NCI-H69 (cell line): ENCODE data around the gene ENTREP1.
"Not testable (repeated sequence)": the region's sequence is repeated elsewhere in the genome, so short reads cannot be mapped to it uniquely, and the experiment has no call there.

Experiments used
- DNase-seq: peaks from one replicate; lab custom pipeline; 2025; lab: John Stamatoyannopoulos, UW

Gene ENTREP1

DNA sequence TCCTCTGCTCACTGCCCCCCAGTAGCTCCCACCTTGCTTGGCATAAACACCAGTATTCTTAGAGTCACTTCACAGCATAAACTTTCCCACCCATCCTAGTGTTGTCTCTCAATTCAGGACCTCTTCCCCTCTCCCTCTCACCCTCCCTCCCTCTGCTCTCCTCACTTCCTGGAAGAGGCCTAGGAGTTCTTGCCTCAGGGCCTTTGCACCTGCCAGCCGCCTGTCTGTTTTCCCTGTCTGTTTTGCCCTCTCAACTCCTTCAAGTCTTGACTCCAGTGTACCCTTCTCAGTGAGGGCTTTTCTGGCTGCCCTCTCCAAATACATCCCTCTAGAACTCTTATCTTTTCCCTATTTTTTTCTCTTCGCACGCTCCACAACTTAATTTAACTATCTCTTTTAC is 86.2 kb downstream of the ENTREP1 start:
- no peak for DNase-seq

DNA sequence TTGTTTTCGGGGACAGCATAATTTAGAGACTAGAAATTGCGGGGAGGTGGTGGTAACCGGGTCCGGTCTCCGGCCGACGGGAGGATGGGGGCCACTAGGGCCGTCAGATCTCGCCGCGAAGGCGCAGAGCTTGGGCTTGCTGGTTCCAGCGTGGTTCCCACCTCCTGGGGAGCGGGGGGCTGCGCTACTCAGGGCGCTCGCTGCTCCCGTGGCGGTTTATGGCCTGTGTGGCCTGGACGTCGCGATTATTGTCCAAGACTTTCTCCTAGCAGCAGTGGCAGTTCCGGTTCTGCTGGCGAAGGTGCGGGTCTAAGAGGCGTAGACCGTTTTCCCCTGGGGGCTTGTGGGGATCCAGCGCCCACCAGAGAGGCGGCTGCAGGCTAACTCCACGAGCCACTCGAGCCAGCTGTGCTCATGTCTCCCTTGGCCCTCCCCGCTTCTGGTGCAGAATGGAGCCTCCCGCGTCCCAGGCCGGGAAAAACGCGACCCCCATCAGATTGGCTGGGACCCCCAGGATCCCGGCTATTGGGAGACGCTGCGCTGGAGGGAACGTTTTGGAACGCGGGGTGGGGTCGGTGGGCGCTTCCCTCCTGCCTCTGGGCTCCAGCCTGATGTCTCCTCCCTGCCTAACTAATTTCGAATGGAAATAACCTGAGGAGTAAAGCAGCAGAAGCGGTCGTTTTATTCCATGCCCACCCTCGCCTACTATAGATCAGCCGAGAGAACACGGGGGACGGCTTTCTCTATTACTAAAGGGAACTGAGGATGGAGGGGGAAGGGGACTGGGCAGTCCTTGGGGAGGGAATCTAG is 87.1 kb downstream of the ENTREP1 start:
- DNase-seq, result no peak

DNA sequence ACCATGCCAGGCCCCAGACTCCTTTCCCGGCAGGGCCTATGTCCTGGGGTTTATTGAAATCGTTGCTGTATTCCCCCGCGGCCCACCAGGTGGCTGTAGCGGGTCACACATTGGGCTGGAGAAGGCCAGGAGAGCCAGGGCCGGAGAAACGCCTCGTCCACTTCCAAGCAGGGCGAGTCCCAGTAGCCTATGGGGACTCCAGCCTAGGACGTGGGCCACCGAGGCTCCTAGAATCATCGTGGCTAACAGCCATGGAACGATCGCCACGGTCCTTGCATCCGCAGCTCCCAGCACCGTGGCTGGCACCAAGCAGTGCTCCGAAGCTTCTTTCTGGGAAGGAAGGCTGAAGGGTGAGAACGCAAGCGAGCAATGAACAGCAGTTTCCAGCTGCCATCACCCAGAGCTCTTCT is 87.7 kb downstream of the ENTREP1 start:
- peak; percentile 38 for DNase-seq

DNA sequence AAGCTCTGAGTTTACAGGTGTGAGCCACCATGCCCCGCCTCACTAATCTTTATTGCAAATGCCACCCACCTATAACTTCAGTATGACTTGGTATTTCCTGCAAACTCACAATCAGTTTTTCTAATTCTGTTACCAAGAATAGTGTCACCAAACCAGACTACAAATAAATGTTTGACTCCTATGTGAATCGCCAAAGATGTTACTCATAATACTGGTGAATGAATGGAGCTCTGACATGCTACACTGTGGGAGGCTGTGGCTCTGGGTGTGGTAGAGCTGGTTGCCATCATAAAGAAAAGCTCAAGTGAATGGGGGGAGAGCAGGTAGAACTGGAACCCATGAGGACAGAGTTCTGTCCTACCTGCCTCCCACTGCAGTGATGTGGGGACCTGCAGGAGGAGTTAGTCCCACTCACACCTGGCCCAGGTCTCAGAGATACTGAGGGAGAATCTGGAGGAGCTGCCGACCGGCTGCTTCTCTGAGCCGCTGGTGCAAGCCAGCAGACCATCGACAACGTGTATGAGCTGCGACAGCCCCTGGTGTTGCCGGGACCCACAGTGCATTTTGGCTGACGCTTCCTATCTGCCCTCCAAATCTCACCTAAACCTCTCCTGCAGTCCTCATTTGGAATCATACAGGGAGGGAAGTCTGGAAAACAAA is 95.7 kb downstream of the ENTREP1 start:
- DNase-seq, result no peak

DNA sequence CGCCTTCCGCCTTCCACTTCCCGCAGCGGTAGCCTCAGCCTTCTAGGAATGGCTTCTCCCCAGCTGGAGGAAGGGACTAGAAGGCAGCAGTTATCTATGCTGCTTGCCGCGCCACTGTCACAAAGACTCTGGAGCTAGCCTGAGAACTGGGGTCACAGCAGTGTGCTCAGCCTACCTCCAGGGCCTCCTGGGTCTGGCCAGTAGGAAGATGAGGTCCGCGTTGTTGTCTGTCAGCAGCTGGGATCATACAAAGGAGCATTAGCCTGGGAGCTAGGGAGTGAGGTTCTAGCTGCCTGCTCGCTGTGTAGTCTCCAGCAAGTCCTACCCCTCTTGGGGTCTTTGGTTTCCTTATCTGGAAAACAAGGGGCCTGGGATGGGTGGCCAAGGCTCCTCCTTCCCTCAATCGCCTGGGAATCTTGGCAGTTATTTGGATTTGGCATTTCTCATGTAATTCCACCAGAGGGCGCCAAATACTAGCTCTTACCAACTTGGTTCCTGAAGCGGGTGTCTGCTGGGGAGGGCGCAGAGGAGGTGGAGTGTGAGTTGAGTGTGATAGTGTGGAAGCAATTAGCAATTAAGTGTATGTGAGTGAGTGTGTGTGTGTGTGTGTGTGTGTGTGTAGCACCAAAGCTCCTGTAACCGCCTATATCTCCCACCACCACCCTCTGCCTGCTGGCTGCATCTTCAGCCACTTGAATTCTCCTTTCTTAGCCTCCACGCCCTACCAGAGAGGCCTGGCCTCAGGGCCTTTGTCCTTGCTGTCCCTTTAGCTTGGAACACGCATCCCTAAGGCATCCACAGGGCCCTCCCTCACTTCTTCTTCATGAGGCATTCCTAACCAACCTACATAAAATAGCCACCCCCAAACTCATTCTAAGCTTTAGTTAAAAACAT is 97.1 kb downstream of the ENTREP1 start:
- DNase-seq, result peak; percentile 73

DNA sequence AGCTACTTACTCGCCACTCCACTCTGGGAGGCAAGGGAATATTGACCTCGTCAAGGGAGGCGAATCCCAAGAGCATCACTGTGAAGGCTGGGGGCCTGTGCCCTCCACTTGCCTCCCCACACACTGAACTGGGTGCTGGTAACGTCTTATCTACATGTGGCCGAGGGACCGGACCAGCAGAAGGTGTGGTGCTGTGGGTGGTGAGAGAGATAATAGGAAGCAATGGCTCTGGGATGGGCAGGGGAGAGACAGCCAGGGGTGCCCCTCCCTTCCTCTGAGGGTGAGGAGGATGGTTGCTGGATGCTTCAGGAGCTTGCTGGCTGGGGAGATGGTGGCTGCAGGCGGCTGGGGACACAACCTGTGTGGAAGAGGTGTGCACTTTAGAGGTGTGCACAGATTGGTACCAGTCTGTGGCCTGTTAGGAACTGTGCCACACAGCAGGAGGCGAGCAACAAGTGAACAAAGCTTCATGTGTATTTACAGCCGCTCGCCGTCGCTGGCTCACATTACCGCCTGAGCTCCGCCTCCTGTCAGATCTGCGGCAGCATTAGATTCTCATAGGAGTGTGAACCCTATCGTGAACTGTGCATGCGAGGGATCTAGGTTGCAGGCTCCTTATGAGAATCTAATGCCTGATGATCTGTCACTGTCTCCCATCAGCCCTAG is 100.3 kb downstream of the ENTREP1 start:
- DNase-seq, result no peak

DNA sequence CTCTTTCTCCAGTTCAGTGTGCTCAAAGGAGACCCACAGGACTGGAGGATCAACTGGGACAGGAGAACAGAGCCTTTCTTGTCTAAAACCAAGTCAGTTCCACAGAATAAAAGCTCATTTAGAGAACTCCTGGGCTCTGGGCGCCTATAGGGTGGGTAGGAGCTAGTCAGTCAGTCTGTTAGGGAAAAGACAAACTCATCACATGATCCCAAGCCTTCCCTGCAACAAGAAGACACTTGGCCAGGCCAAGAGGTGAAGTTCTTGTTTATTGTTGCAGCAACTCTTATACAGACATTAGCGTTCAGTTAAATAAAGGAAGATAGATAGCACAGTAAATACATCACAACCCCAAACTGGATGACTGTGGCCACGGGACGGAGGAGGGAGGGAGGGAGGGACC is 102.3 kb downstream of the ENTREP1 start:
- DNase-seq, result no peak

DNA sequence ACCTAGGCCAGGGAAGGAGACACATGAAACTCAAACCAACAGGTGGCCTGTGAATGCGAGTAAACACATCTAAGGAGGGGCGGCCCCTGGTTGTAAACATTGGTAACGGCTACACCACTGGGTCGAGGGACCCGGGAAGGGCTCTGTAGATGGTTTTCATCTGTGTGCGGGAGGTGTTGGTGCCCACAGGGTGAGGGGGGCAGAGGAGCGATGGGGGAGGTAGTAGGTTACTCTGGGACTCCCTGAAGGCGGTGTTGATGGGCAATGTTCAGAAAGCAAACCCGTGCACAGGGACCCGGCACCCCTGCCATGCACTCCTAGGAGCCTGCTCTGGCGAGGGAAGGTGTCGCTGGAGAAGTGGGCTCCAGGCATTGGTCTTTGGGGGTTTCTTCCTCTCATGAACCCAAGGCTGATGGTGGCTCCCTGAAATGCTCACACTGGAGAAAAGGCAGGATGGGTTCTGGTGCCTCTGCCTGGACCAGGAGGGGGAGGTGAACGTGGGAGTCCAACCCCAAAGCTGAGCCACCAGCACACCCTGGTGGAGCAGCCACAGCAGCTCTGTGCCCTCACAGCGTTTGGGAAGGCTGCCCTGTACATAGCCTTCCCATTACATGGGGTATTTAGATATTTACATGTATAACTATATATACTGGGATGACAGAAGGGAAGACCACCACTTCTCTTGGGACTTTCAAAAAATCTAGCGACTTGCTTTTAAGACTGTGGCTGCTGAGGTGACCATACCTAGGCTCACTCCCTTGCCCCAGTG is 103.2 kb downstream of the ENTREP1 start:
- no peak for DNase-seq

DNA sequence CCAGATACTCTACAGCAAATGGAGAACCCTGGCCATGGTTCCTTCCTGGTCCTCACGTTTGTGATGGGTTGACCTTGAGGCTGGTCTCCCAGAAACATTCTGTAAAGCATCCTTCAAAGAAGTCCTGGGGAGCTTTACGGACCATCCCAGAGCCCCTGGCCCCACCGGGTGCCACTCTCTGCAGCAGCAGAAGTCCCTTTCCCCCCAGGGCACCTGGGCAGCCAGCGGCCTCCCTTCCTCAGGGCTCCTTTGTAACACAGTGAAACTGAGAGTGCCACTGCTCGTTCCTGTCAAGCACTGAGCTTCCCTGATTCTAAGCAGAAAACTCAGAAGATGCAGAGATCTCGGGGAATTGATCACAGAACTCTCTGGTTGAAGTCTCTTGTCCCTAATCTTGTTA is 104.3 kb downstream of the ENTREP1 start:
- DNase-seq, result no peak

DNA sequence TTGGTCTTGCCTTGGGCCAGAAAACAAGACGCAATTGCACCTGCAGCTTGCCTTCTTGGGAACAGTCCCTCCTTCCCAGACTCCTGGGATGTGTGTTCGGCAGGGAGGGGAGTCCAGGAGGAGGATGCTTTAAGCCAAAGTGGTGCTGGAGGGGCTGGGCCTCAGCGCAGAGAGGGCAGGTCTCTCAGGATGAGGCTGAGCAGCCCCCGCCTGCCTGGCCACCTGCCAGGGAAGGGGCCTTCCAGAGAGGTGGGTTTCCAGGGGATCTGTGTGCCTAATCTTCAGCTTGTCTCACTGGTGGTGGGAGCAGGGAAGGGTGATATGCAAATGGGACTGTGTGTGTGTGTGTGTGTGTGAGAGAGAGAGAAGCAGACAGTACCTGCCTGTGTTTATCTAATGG is 105.2 kb downstream of the ENTREP1 start:
- no peak for DNase-seq

DNA sequence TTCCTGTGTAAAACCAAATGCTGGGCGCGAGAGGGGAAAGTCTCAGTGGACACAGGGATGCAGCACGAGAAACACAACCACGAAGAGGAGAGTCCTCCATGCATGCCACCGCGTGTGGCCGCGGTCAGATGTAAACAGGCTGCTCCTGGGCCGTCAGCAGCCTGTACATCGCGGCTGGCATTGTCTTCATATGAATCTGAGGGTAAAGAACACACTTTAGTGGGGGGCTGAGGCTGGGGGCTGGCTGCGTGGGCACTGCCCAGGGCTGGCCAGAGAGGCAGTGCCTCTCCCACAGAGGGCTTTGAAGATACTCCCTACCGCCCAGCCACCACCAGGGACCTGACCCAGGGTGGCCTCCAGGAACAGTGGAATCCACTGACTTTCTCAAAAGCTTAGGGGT is 106.2 kb downstream of the ENTREP1 start:
- no peak for DNase-seq

DNA sequence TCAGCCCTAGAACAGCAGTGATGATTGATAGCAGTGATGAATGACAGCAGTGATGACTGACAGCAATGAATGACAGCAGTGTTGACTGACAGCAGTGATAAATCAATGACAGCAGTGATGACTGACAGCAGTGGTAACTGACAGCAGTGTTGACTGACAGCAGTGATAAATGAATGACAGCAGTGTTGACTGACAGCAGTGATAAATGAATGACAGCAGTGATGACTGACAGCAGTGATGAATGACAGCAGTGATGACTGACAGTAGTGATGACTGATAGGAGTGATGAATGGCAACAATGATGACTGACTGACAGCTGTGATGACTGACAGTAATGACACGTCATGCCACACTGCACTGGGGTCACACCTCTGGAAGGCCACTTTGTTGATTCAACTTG is 106.8 kb downstream of the ENTREP1 start:
- DNase-seq, result no peak

DNA sequence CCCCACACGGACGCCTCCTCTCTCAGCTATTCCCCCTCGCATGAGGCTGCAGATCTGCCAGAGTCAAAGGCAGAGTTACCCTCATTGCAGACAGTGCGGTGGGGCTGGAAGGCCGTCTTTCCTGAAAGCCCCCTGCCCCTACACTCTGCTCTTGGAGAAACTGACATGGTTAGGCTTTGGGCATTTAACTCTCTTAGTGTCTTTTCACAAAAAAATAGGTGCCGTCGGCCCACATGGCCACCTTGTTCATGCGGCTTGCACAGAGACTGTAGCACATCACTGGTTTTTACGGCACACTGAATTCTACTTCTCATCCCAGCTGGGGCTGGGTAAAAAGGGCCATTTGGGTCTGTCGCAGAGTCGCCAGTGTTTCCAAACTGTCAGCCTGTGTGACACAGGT is 107.6 kb downstream of the ENTREP1 start:
- DNase-seq, result no peak

DNA sequence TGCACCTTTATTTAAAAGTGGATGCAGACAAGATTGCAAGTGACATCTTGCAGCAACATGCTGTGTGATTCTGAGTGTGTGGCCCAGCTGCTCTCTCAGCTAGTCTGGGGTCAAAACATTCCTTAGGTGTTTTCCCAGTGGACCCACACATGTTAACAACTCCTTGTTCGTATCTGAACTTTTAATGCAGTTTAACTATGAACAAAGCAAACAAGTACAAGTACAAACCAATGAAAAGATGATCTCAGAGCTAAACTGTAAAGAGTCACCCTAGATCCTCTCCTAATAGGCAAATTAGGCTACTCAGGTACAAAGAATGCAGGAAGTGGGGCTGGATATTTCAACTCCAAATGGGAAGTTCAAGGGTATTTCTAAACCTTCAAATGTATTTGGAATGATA is 108.4 kb downstream of the ENTREP1 start:
- no peak for DNase-seq

DNA sequence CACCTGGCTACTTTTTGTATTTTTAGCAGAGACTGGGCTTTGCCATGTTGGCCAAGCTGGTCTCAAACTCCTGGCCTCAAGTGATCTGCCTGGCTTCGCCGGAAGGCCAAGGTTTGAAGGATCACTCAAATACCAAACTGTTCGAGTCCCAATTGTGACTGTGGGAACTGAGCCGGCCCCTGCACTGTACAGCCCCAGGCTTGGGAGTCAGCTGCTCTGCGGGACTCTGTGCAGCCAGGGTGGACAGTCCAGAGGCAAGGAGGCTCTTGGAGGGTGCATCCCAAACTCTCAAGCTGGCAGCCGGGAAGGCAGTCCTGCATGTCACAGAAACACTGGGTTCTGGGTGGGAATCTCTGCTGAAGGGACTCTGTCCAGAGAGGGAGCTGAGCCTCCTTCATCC is 109.0 kb downstream of the ENTREP1 start:
- DNase-seq, result no peak

DNA sequence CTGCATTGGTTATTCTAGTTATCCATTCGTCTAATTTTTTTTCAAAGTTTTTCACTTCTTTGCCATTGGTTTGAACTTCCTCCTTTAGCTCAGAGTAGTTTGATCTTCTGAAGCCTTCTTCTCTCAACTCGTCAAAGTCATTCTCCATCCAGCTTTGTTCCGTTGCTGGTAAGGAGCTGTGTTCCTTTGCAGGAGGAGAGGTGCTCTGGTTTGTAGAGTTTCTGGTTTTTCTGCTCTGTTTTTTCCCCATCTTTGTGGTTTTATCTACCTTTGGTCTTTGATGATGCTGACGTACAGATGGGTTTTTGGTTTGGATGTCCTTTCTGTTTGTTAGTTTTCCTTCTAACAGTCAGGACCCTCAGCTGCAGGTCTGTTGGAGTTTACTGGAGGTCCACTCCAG is 114.6 kb downstream of the ENTREP1 start:
- DNase-seq, result not testable (repeated sequence)

DNA sequence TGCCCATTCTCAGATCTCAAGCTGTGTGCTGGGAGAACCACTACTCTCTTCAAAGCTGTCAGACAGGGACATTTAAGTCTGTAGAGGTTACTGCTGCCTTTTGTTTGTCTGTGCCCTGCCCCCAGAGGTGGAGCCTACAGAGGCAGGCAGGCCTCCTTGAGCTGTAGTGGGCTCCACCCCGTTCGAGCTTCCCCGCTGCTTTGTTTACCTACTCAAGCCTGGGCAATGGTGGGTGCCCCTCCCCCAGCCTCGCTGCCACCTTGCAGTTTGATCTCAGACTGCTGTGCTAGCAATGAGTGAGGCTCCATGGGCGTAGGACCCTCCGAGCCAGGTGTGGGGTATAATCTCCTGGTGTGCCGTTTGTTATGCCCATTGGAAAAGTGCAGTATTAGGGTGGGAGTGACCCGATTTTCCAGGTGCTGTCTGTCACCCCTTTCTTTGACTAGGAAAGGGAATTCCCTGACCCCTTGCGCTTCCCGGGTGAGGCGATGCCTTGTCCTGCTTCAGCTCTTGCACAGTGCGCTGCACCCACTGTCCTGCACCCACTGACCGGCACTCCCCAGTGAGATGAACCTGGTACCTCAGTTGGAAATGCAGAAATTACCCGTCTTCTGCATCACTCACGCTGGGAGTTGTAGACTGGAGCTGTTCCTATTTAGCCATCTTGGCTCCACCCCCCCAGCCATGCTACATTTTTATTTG is 115.4 kb downstream of the ENTREP1 start:
- not testable (repeated sequence) for DNase-seq
